Neural cell (in vitro differentiated cells): ENCODE measurements around the gene IFNE. TPM values are rescaled to one million over a fixed set of nuclear protein-coding genes. Genes with fewer than 3 reads are reported as not detected.
"Not testable (repeated sequence)": the region's sequence is repeated elsewhere in the genome, so short reads cannot be mapped to it uniquely, and the experiment has no call there.

Experiments used
- H2AFZ ChIP-seq: fragments of 200-600, 300-800 bp; sonication (generic), shearing (Covaris generic); 2 replicates; pipeline ENCODE4 v1.6.0; 2014; ENCODE audit warnings: low read depth, mild to moderate bottlenecking, antibody characterized with exemption, low read length, moderate library complexity
- H3F3A ChIP-seq: fragments of 200-600 bp; shearing (Covaris generic); 2 replicates; pipeline ENCODE4 v1.6.1; 2016; ENCODE audit warnings: mild to moderate bottlenecking, moderate library complexity, mixed read lengths, antibody characterized with exemption, low read length; ENCODE audit not compliant: insufficient read depth, poor library complexity, severe bottlenecking
- H3K27ac ChIP-seq: fragments of 200-600, 300-800 bp; sonication (generic), shearing (Covaris generic); 2 replicates; pipeline ENCODE4 v1.5.1; 2014; ENCODE audit warnings: mild to moderate bottlenecking, low read length, moderate library complexity
- H3K27me3 ChIP-seq: fragments of 300-800, 200-600 bp; sonication (generic), shearing (Covaris generic); 2 replicates; pipeline ENCODE4 v1.6.0; 2014; ENCODE audit warnings: mild to moderate bottlenecking, low read depth, low read length, moderate library complexity; ENCODE audit not compliant: insufficient read depth
- H3K36me3 ChIP-seq: fragments of 300-800, 200-600 bp; sonication (generic), shearing (Covaris generic); 2 replicates; pipeline ENCODE4 v1.5.1; 2014; ENCODE audit warnings: mild to moderate bottlenecking, antibody characterized with exemption, low read length, moderate library complexity; ENCODE audit not compliant: insufficient read depth
- H3K4me2 ChIP-seq: fragments of 300-800, 200-600 bp; sonication (generic), shearing (Covaris generic); 2 replicates; pipeline ENCODE4 v1.6.0; 2014; ENCODE audit warnings: mild to moderate bottlenecking, low read length
- H3K4me3 ChIP-seq: fragments of 300-800, 200-600 bp; sonication (generic), shearing (Covaris generic); 2 replicates; pipeline ENCODE4 v1.5.1; 2014; ENCODE audit warnings: mild to moderate bottlenecking, low read length, moderate library complexity
- H3K79me2 ChIP-seq: fragments of 200-600 bp; shearing (Covaris generic); replicated peaks from 2 replicates; pipeline ENCODE4 v1.6.0; 2014; ENCODE audit warnings: mild to moderate bottlenecking, low read length, moderate library complexity; ENCODE audit not compliant: insufficient read depth
- H3K9ac ChIP-seq: fragments of 300-800, 200-600 bp; sonication (generic), shearing (Covaris generic); 2 replicates; pipeline ENCODE4 v1.6.1; 2016; ENCODE audit warnings: mild to moderate bottlenecking, low read length, mixed read lengths
- H3K9me2 ChIP-seq: fragments of 200-600 bp; shearing (Covaris generic); 2 replicates; pipeline ENCODE4 v1.6.1; 2016; ENCODE audit warnings: mild to moderate bottlenecking, low read length, mixed read lengths; ENCODE audit not compliant: insufficient read depth
- H3K9me3 ChIP-seq: fragments of 200-600, 300-800 bp; sonication (generic), shearing (Covaris generic); 2 replicates; pipeline ENCODE4 v1.6.1; 2016; ENCODE audit warnings: mild to moderate bottlenecking, mixed run types, low read length, moderate library complexity, mixed read lengths
- H4K20me1 ChIP-seq: fragments of 200-600 bp; shearing (Covaris generic); 2 replicates; pipeline ENCODE4 v1.6.1; 2016; ENCODE audit warnings: mild to moderate bottlenecking, mixed run types; ENCODE audit not compliant: insufficient read depth
- CTCF ChIP-seq: fragments of 450-650 bp; IDR thresholded peaks from 2 replicates; pipeline ENCODE4 v1.5.1; 2014; ENCODE audit warnings: antibody characterized with exemption, mild to moderate bottlenecking, moderate library complexity; ENCODE audit not compliant: poor library complexity, severe bottlenecking
- EP300 ChIP-seq: fragments of 450-650 bp; conservative IDR thresholded peaks from 2 replicates; pipeline ENCODE4 v1.6.1; 2014; ENCODE audit warnings: antibody characterized with exemption, mild to moderate bottlenecking, moderate library complexity; ENCODE audit not compliant: poor library complexity, severe bottlenecking
- EZH2 ChIP-seq: fragments of 200-600, 300-800 bp; shearing (Covaris generic), sonication (generic); IDR thresholded peaks from 2 replicates; pipeline ENCODE4 v1.6.1; 2014; ENCODE audit warnings: antibody characterized with exemption, low read length, borderline replicate concordance, mild to moderate bottlenecking; ENCODE audit not compliant: insufficient read depth, poor library complexity, severe bottlenecking
- MXI1 ChIP-seq: fragments of 450-650 bp; conservative IDR thresholded peaks from 2 replicates; pipeline ENCODE4 v1.6.1; 2014; ENCODE audit warnings: antibody characterized with exemption, mild to moderate bottlenecking; ENCODE audit not compliant: poor library complexity, severe bottlenecking
- POLR2AphosphoS5 ChIP-seq: IDR thresholded peaks from 2 replicates; pipeline ENCODE4 v1.6.1; 2012
- RAD21 ChIP-seq: fragments of 450-650 bp; conservative IDR thresholded peaks from 2 replicates; pipeline ENCODE4 v1.6.1; 2014; ENCODE audit warnings: antibody characterized with exemption, mild to moderate bottlenecking, moderate library complexity
- REST ChIP-seq: IDR thresholded peaks from 2 replicates; pipeline ENCODE4 v1.6.1; 2012; ENCODE audit warnings: borderline replicate concordance
- SMC3 ChIP-seq: fragments of 450-650 bp; conservative IDR thresholded peaks from 2 replicates; pipeline ENCODE4 v1.6.1; 2014; ENCODE audit warnings: antibody characterized with exemption, mild to moderate bottlenecking, moderate library complexity; ENCODE audit not compliant: poor library complexity
- TAF1 ChIP-seq: IDR thresholded peaks from 2 replicates; pipeline ENCODE4 v1.6.1; 2012; ENCODE audit warnings: low read depth
- polyA plus RNA-seq: library from polyadenylated mRNA; depleted of rRNA; stranded (reverse); fragments of >200 nt; gene quantifications from 2 replicates; pipeline ENCODE4 v1.2.3, GENCODE V29; 2014

Gene IFNE
- polyA plus RNA-seq, 1 donor from 2014 or later, result not detected

GRCh38 chr9:21452681-21453080, 29.4 kb downstream of the IFNE start:
- Histone ChIP-seq H3K27me3 (no peaks in the 10 kb centered on the region), H3K4me3 (no peak overlapping the region), H3K79me2 (no peaks in the 10 kb centered on the region), H2AFZ (no peak overlapping the region), H3F3A (no peaks in the 10 kb centered on the region), H3K9ac (no peak overlapping the region), H3K9me3 (no peaks in the 10 kb centered on the region), H3K36me3 (no peaks in the 10 kb centered on the region), H3K4me2 (no peak overlapping the region), H3K27ac (no peak overlapping the region), H4K20me1 (no peaks in the 10 kb centered on the region), H3K9me2 (no peaks in the 10 kb centered on the region)
- no peak for TF ChIP-seq RAD21

GRCh38 chr9:21450733-21451394, 31.2 kb downstream of the IFNE start:
- H3K27ac ChIP-seq, result no peak overlapping the region
- H3K4me2 ChIP-seq, result no peak overlapping the region
- TF ChIP-seq RAD21, result no peak

GRCh38 chr9:21449312-21449711, 32.8 kb downstream of the IFNE start:
- H3K4me2 ChIP-seq, H3K9ac ChIP-seq, H3F3A ChIP-seq, H3K9me2 ChIP-seq, H3K79me2 ChIP-seq, H3K9me3 ChIP-seq, H3K4me3 ChIP-seq, H3K27ac ChIP-seq, H4K20me1 ChIP-seq, H3K27me3 ChIP-seq, H2AFZ ChIP-seq, H3K36me3 ChIP-seq: not testable (repeated sequence)

More at GRCh38 chr9:21450733-21451394, 31.2 kb downstream of the IFNE start:
- H4K20me1 ChIP-seq, result no peaks in the 10 kb centered on the region
- H3K4me3 ChIP-seq, result no peak overlapping the region
- H3F3A ChIP-seq, result no peaks in the 10 kb centered on the region
- no peaks in the 10 kb centered on the region for H3K9me2 ChIP-seq
- no peak overlapping the region for H2AFZ ChIP-seq
- H3K9me3 ChIP-seq, result no peaks in the 10 kb centered on the region
- no peaks in the 10 kb centered on the region for H3K79me2 ChIP-seq
- H3K9ac ChIP-seq, result no peak overlapping the region
- no peaks in the 10 kb centered on the region for H3K36me3 ChIP-seq
- H3K27me3 ChIP-seq, result no peaks in the 10 kb centered on the region

- Histone ChIP-seq H4K20me1 (no peaks in the 10 kb centered on the region), H3K27ac (no peak overlapping the region), H3K27me3 (no peaks in the 10 kb centered on the region), H2AFZ (no peak overlapping the region), H3K36me3 (no peaks in the 10 kb centered on the region), H3F3A (no peaks in the 10 kb centered on the region), H3K9me2 (no peaks in the 10 kb centered on the region), H3K9ac (no peak overlapping the region), H3K4me2 (no peak overlapping the region), H3K9me3 (no peaks in the 10 kb centered on the region), H3K79me2 (no peaks in the 10 kb centered on the region), H3K4me3 (no peak overlapping the region)
- TF ChIP-seq TAF1, result no peak
- TF ChIP-seq EZH2, result no peak
- no peak for TF ChIP-seq RAD21
- no peak for TF ChIP-seq POLR2AphosphoS5
- TF ChIP-seq REST, result no peak
- no peak for TF ChIP-seq SMC3
- TF ChIP-seq EP300, result no peak
- no peak for TF ChIP-seq CTCF
- TF ChIP-seq MXI1, result no peak
Measured at GRCh38 chr9:21443849-21444625, 38.1 kb downstream of the IFNE start.
